Endodermal cell (in vitro differentiated cells): ENCODE data around the gene ATXN3. TPM values are rescaled to one million over a fixed set of nuclear protein-coding genes. Genes with fewer than 3 reads are reported as not detected.
"Not testable (repeated sequence)": the region's sequence is repeated elsewhere in the genome, so short reads cannot be mapped to it uniquely, and the experiment has no call there.

Source experiments
- DNase-seq: peaks from one replicate; pipeline ENCODE4 v3.0.0-alpha.2; 2017
- H3K27ac ChIP-seq: 2 replicates; pipeline ENCODE4 v1.5.1; 2013; ENCODE audit warnings: mild to moderate bottlenecking, low read depth, low read length, moderate library complexity
- H3K27me3 ChIP-seq: 2 replicates; pipeline ENCODE4 v1.6.1; 2013; ENCODE audit warnings: mild to moderate bottlenecking, low read length, moderate library complexity; ENCODE audit not compliant: insufficient read depth, control insufficient read depth, poor library complexity, severe bottlenecking
- H3K36me3 ChIP-seq: 2 replicates; pipeline ENCODE4 v1.7.0; 2013; ENCODE audit warnings: mild to moderate bottlenecking, low read length, moderate library complexity; ENCODE audit not compliant: control insufficient read depth, insufficient read depth
- H3K4me1 ChIP-seq: one replicate; pipeline ENCODE4 v1.7.0; 2013; ENCODE audit warnings: low read length; ENCODE audit not compliant: control insufficient read depth, insufficient read depth
- H3K4me3 ChIP-seq: 2 replicates; pipeline ENCODE4 v1.5.1; 2013; ENCODE audit warnings: mild to moderate bottlenecking, low read length, moderate library complexity
- H3K9ac ChIP-seq: 2 replicates; pipeline ENCODE4 v1.6.1; 2013; ENCODE audit warnings: mild to moderate bottlenecking, low read length, moderate library complexity; ENCODE audit not compliant: poor library complexity, severe bottlenecking; ENCODE audit errors: extremely low read depth
- H3K9me3 ChIP-seq: 2 replicates; pipeline ENCODE4 v1.6.1; 2013; ENCODE audit warnings: mild to moderate bottlenecking, low read length, moderate library complexity; ENCODE audit not compliant: control insufficient read depth
- H3K27ac Mint-ChIP-seq: 2 replicates; pipeline ENCODE4 v1.8.0; 2020; ENCODE audit warnings: mixed read lengths
- H3K27me3 Mint-ChIP-seq: 2 replicates; pipeline ENCODE4 v1.8.0; 2021; ENCODE audit warnings: mild to moderate bottlenecking, mixed read lengths; ENCODE audit not compliant: insufficient read depth
- H3K36me3 Mint-ChIP-seq: 2 replicates; pipeline ENCODE4 v1.8.0; 2020; ENCODE audit warnings: low read depth, mixed read lengths
- H3K4me1 Mint-ChIP-seq: 2 replicates; pipeline ENCODE4 v1.8.0; 2020; ENCODE audit warnings: mixed read lengths
- H3K4me3 Mint-ChIP-seq: 2 replicates; pipeline ENCODE4 v1.8.0; 2020; ENCODE audit warnings: mild to moderate bottlenecking, moderate library complexity, mixed read lengths
- H3K9me3 Mint-ChIP-seq: 2 replicates; pipeline ENCODE4 v1.8.0; 2020; ENCODE audit warnings: mild to moderate bottlenecking, mixed read lengths
- WGBS, 2 experiments: methylation state at CpG; one replicate each; pipeline versions ENCODE4 v1.1.5 to v1.1.7; 2013; ENCODE audit warnings: missing lambda C conversion rate in 2 of 2, mixed read lengths in 1 of 2; ENCODE audit not compliant: insufficient coverage in 1 of 2, insufficient read length in 1 of 2; 5-methylcytosine and 5-hydroxymethylcytosine counted together
- total RNA-seq, 2 donors: library from RNA; stranded (reverse); fragmentation: NEBNext Ultra II Directional in 1 of 2; extraction: Animal tissue kit (Norgen Biotek cat#: 25700) in 1 of 2; gene quantifications; 2 replicates in 1 of 2; 3 replicates in 1 of 2; pipeline ENCODE4 v1.2.1, GENCODE V29; 2021
- TF ChIP-seq, protein P1 (sequence below): fragments of 200-600 bp; sonication (generic); conservative IDR thresholded peaks from 2 replicates; pipeline ENCODE4 v1.5.0; 2021; ENCODE audit warnings: antibody characterized with exemption, mild to moderate bottlenecking

ATXN3 gene
- total RNA-seq, 2 donors from 2014 or later = 25.7 to 33.2 TPM

DNA sequence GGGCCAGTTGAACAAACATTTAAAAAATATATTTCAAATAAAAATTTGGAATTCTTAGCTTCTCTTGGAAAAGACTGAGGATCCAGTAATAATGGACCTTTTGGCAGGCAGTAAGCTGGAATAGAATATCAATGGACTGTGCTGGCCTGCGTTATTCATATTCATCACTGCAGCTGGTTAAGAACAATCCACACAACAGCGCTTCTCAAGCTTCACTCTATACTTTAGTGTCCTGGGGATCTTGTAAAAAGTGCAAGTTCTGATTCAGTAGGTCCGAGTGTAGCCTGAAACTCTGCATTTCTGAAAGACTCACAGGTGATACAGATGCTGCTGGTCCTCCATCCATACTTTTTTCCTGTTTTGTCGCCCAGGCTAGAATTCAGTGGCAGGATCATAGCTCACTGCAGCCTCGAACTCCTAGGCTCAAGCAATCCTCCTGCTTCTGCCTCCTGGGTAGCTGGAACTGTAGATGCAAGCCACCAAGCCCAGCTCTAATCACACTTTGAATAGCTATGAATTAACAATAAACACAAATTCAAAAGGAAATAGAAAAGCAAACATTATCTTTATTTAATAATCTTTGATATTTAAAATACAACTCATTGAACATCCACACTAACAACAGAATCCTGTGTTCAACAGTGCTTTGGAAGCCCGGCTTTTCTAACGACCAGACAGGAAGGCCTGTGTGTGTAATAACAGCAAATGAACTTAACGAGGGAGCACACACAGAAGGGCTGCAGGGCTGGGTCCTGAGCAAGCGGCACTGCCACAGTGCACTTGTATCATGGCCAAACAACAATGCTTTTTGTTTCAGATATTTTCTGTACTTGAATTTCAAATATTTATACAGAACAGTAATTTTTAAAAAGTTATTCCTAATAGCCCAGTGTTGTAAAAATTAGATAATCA is 48.1 kb downstream of the ATXN3 start:
- H3K27me3 Mint-ChIP-seq = no peaks in the 10 kb centered on the region
- no peak for DNase-seq
- no peaks in the 10 kb centered on the region for H3K4me1 Mint-ChIP-seq
- Histone ChIP-seq H3K9me3 (no peaks in the 10 kb centered on the region), H3K4me3 (no peak overlapping the region), H3K4me1 (no peaks in the 10 kb centered on the region), H3K27ac (no peak overlapping the region), H3K9ac (no peak overlapping the region), H3K27me3 (no peaks in the 10 kb centered on the region), H3K36me3 (peaks cover 11% of the 10 kb centered on the region)
- peaks cover 6% of the 10 kb centered on the region for H3K36me3 Mint-ChIP-seq
- no peak overlapping the region for H3K4me3 Mint-ChIP-seq
- H3K9me3 Mint-ChIP-seq = no peaks in the 10 kb centered on the region
- TF ChIP-seq, protein P1, sequence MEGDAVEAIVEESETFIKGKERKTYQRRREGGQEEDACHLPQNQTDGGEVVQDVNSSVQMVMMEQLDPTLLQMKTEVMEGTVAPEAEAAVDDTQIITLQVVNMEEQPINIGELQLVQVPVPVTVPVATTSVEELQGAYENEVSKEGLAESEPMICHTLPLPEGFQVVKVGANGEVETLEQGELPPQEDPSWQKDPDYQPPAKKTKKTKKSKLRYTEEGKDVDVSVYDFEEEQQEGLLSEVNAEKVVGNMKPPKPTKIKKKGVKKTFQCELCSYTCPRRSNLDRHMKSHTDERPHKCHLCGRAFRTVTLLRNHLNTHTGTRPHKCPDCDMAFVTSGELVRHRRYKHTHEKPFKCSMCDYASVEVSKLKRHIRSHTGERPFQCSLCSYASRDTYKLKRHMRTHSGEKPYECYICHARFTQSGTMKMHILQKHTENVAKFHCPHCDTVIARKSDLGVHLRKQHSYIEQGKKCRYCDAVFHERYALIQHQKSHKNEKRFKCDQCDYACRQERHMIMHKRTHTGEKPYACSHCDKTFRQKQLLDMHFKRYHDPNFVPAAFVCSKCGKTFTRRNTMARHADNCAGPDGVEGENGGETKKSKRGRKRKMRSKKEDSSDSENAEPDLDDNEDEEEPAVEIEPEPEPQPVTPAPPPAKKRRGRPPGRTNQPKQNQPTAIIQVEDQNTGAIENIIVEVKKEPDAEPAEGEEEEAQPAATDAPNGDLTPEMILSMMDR = no peak
- H3K27ac Mint-ChIP-seq = no peak overlapping the region
- 84 to 90% methylated on average over 7 to 9 of the region's 9 CpGs for WGBS, 2 experiments

DNA sequence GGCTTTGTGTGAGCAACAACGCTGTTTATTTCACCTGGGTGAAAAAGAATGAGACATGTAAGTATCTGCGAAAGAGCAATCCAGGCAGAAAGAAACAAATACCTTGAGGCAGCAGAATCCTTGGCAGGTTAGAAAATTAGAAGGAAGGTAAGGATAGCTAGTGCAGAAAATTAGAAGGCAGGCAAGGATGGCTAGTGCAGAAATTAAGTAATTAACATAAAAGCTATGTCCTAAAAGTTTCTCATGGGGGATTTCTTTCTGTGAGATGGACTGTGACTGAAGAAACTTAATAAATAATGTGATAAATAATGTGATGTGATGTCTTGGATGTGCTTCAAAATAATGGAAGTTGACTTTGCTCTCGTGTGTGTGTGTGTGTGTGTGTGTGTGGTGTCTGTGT is 56.6 kb downstream of the ATXN3 start:
- WGBS, 2 experiments = 92 to 94% methylated on average over 2 to 3 of the region's 3 CpGs
- TF ChIP-seq, protein P1 = no peak
- H3K9me3 ChIP-seq = peaks cover 21% of the 10 kb centered on the region

DNA sequence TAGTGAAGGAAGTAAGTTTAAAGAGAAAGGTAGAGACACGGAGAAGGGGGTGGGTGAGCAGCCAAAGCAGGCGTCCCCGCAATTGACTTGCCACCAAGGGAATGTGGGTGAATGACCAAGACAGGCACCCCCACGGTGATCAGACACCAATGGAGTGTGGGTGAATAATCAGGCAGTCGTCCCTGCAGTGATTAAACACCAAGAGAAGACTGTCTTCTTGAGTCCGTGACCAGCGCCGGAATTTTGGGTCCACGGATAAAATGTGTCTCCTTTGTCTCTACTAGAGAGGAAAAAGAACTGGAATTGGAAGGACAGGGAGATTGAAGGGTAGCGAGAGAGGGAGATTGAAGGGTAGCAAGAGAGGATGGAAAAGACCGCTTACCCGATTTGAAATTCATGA is 57.2 kb downstream of the ATXN3 start:
- 93 to 95% methylated on average over 12 of the region's 12 CpGs for WGBS, 2 experiments
- not testable (repeated sequence) for H3K27me3 ChIP-seq, H3K27ac Mint-ChIP-seq, DNase-seq, H3K27ac ChIP-seq, H3K4me1 Mint-ChIP-seq, H3K9ac ChIP-seq, H3K27me3 Mint-ChIP-seq, H3K4me3 Mint-ChIP-seq, H3K36me3 ChIP-seq, H3K4me1 ChIP-seq, H3K4me3 ChIP-seq
- peaks cover 20% of the 10 kb centered on the region for H3K9me3 Mint-ChIP-seq
- peaks cover 21% of the 10 kb centered on the region for H3K9me3 ChIP-seq
- H3K36me3 Mint-ChIP-seq = peaks cover 28% of the 10 kb centered on the region

More for the DNA sequence above, 56.6 kb downstream of the ATXN3 start:
- Mint-ChIP-seq H3K4me1 (peaks cover 7% of the 10 kb centered on the region), H3K27ac (no peak overlapping the region), H3K36me3 (peaks cover 28% of the 10 kb centered on the region), H3K4me3 (no peak overlapping the region), H3K9me3 (peaks cover 20% of the 10 kb centered on the region), H3K27me3 (peaks cover 3% of the 10 kb centered on the region)
- H3K27ac ChIP-seq = no peak overlapping the region
- no peak for DNase-seq
- peaks cover 4% of the 10 kb centered on the region for H3K36me3 ChIP-seq
- H3K27me3 ChIP-seq = no peaks in the 10 kb centered on the region
- no peaks in the 10 kb centered on the region for H3K4me1 ChIP-seq
- no peak overlapping the region for H3K4me3 ChIP-seq
- no peak overlapping the region for H3K9ac ChIP-seq

DNA sequence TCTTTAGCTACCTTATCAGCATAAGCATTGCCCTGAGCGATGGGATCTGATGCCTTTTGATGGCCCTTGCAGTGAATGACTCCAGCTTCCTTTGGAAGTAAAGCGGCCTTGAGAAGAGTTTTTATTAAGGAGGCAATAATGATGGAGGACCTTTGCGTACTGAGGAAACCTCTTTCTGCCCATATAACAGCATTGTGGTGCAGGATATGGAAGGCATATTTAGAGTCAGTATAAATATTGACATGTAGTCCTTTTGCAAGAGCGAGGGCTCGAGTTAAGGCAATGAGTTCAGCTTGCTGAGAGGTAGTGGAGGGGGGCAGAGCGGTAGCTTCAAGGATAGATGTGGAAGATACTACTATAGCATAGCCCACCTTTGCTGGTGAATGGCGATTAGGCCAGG is 60.5 kb downstream of the ATXN3 start:
- H3K9ac ChIP-seq, DNase-seq, H3K27me3 ChIP-seq, H3K36me3 ChIP-seq, H3K27me3 Mint-ChIP-seq, H3K4me1 ChIP-seq, H3K4me3 ChIP-seq, H3K27ac Mint-ChIP-seq, H3K4me3 Mint-ChIP-seq, H3K27ac ChIP-seq: not testable (repeated sequence)
- H3K4me1 Mint-ChIP-seq = peaks cover 14% of the 10 kb centered on the region
- peaks cover 21% of the 10 kb centered on the region for H3K9me3 ChIP-seq
- peaks cover 24% of the 10 kb centered on the region for H3K36me3 Mint-ChIP-seq
- WGBS, 2 experiments = 93 to 96% methylated on average over 5 to 7 of the region's 7 CpGs
- H3K9me3 Mint-ChIP-seq = peaks cover 20% of the 10 kb centered on the region

DNA sequence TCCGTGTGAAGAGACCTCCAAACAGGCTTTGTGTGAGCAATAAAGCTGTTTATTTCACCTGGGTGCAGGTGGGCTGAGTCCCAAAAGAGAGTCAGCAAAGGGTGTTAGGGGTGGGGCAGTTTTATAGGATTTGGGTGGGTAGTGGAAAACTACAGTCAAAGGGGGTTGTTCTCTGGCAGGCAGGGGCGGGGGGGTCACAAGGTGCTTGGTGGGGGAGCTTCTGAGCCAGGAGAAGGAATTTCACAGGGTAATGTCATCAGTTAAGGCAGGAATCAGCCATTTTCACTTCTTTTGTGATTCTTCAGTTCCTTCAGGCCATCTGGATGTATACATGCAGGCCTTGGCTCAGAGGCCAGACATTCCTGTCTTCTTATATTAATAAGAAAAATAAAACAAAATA is 64.6 kb downstream of the ATXN3 start:
- H3K4me1 Mint-ChIP-seq = peaks cover 24% of the 10 kb centered on the region
- not testable (repeated sequence) for H3K9me3 ChIP-seq, H3K9ac ChIP-seq, H3K4me1 ChIP-seq, H3K27ac ChIP-seq, H3K36me3 ChIP-seq, H3K27me3 ChIP-seq, H3K27ac Mint-ChIP-seq, H3K36me3 Mint-ChIP-seq, H3K9me3 Mint-ChIP-seq, H3K27me3 Mint-ChIP-seq
- WGBS, 2 experiments = 73 to 100% methylated on average over 1 to 2 of the region's 2 CpGs
- H3K4me3 ChIP-seq = peak overlapping the region; percentile 97
- peak; percentile 58 for DNase-seq
- H3K4me3 Mint-ChIP-seq = peak overlapping the region; percentile 97
